HG02623 (cell line): Measurements from ENCODE around the gene PTOV1.

Experiments
- ATAC-seq: cut with Tn5 transposase; IDR thresholded peaks from one replicate; pipeline ENCODE4 v1.9.1; 2021; ENCODE audit warnings: moderate library complexity; ENCODE audit not compliant: unreplicated experiment

The PTOV1 gene

GRCh38 chr19:49840736-49841249 is 10.2 kb upstream of the PTOV1 start:
- no peak for ATAC-seq

- no peak for ATAC-seq
These were observed 7.7 kb upstream of the PTOV1 start for GRCh38 chr19:49843265-49843664.

- no peak for ATAC-seq
These were observed 6.5 kb upstream of the PTOV1 start for GRCh38 chr19:49844138-49845095.

GRCh38 chr19:49845414-49845813 is 5.5 kb upstream of the PTOV1 start:
- no peak for ATAC-seq

- no peak for ATAC-seq
These were observed 4.6 kb upstream of the PTOV1 start for GRCh38 chr19:49846408-49846807.

GRCh38 chr19:49847731-49848696 is 2.9 kb upstream of the PTOV1 start:
- ATAC-seq, result no peak

- ATAC-seq, result no peak
These were observed 2.0 kb upstream of the PTOV1 start for GRCh38 chr19:49848938-49849337.

GRCh38 chr19:49849433-49850220 is 1.3 kb upstream of the PTOV1 start:
- no peak for ATAC-seq

GRCh38 chr19:49850221-49850486 is 805 bp upstream of the PTOV1 start:
- no peak for ATAC-seq

GRCh38 chr19:49851456-49852259 is 699 bp downstream of the PTOV1 start:
- no peak for ATAC-seq

GRCh38 chr19:49852631-49853126 is 1.7 kb downstream of the PTOV1 start:
- no peak for ATAC-seq

- no peak for ATAC-seq
These were observed 3.0 kb downstream of the PTOV1 start for GRCh38 chr19:49853852-49854377.

- no peak for ATAC-seq
These were observed 3.7 kb downstream of the PTOV1 start for GRCh38 chr19:49854378-49855263.

- ATAC-seq, result no peak
These were observed 4.3 kb downstream of the PTOV1 start for GRCh38 chr19:49855277-49855675.

GRCh38 chr19:49855676-49856573 is 5.0 kb downstream of the PTOV1 start:
- ATAC-seq, result no peak

GRCh38 chr19:49856574-49857021 is 5.6 kb downstream of the PTOV1 start:
- ATAC-seq, result no peak

- ATAC-seq, result no peak
These were observed 6.3 kb downstream of the PTOV1 start for GRCh38 chr19:49857061-49857837.
